Liver (tissue), 9 donors: Measurements from ENCODE around the gene TJP1. TPM values are rescaled to one million over a fixed set of nuclear protein-coding genes. Genes with fewer than 3 reads are reported as not detected.

Experiments
- DNase-seq: peaks from one replicate; pipeline ENCODE4 v3.0.0-alpha.2; 2017; ENCODE audit warnings: low spot score
- H3K27ac ChIP-seq, 2 donors: one replicate each; pipeline ENCODE4 v1.7.0; 2013; ENCODE audit warnings: inconsistent platforms in 2 of 2, low read length in 2 of 2, control low read depth in 1 of 2, low read depth in 1 of 2, mild to moderate bottlenecking in 1 of 2
- H3K27me3 ChIP-seq, 4 donors: one replicate each; pipeline versions ENCODE4 v1.6.1 to v1.7.0; 2013; ENCODE audit warnings: low read length in 3 of 4, inconsistent platforms in 1 of 4, mild to moderate bottlenecking in 1 of 4, moderate library complexity in 1 of 4; ENCODE audit not compliant: control insufficient read depth in 4 of 4, insufficient read depth in 4 of 4
- H3K36me3 ChIP-seq, 4 donors: one replicate each; pipeline versions ENCODE4 v1.6.1 to v1.7.0; 2013; ENCODE audit warnings: low read length in 3 of 4, mild to moderate bottlenecking in 3 of 4, low read depth in 1 of 4, moderate library complexity in 1 of 4; ENCODE audit not compliant: control insufficient read depth in 4 of 4, insufficient read depth in 3 of 4
- H3K4me1 ChIP-seq, 4 donors: one replicate each; pipeline versions ENCODE4 v1.6.1 to v1.7.0; 2013; ENCODE audit warnings: low read length in 3 of 4, mild to moderate bottlenecking in 3 of 4, moderate library complexity in 1 of 4; ENCODE audit not compliant: control insufficient read depth in 4 of 4, insufficient read depth in 4 of 4
- H3K4me3 ChIP-seq, 3 donors: one replicate each; pipeline versions ENCODE4 v1.6.1 to v1.7.0; 2013; ENCODE audit warnings: low read length in 3 of 3, control low read depth in 1 of 3, low read depth in 1 of 3, mild to moderate bottlenecking in 1 of 3
- H3K9ac ChIP-seq, 2 donors: one replicate each; pipeline ENCODE4 v1.7.0; 2013; ENCODE audit warnings: low read length in 2 of 2, mild to moderate bottlenecking in 2 of 2, moderate library complexity in 2 of 2, control low read depth in 1 of 2, low read depth in 1 of 2
- H3K9me3 ChIP-seq, 4 donors: one replicate each; pipeline versions ENCODE4 v1.6.1 to v1.7.0; 2013; ENCODE audit warnings: low read length in 3 of 4; ENCODE audit not compliant: control insufficient read depth in 4 of 4
- ATF3 ChIP-seq: IDR thresholded peaks from 2 replicates; pipeline ENCODE4 v1.6.1; 2016; ENCODE audit warnings: antibody characterized with exemption
- EGR1 ChIP-seq, 2 donors: IDR thresholded peaks; 2 replicates each; pipeline ENCODE4 v1.6.1; 2016 to 2018; ENCODE audit warnings: antibody characterized with exemption in 2 of 2, low read depth in 2 of 2
- FOXA1 ChIP-seq: IDR thresholded peaks from 2 replicates; pipeline ENCODE4 v1.6.1; 2016; ENCODE audit warnings: antibody characterized with exemption
- FOXA2 ChIP-seq: IDR thresholded peaks from 2 replicates; pipeline ENCODE4 v1.6.1; 2016; ENCODE audit warnings: antibody characterized with exemption
- GABPA ChIP-seq, 2 donors: IDR thresholded peaks in 1 of 2; conservative IDR thresholded peaks in 1 of 2; 2 replicates each; pipeline ENCODE4 v1.6.1; 2016; ENCODE audit warnings: antibody characterized with exemption in 2 of 2, mild to moderate bottlenecking in 1 of 2, moderate library complexity in 1 of 2
- HNF4A ChIP-seq, 2 donors: conservative IDR thresholded peaks; 2 replicates each; pipeline ENCODE4 v1.6.1; 2016; ENCODE audit warnings: antibody characterized with exemption in 2 of 2, mild to moderate bottlenecking in 2 of 2
- HNF4G ChIP-seq: IDR thresholded peaks from 2 replicates; pipeline ENCODE4 v1.6.1; 2016; ENCODE audit warnings: antibody characterized with exemption
- JUND ChIP-seq, 2 donors: IDR thresholded peaks; 2 replicates each; pipeline ENCODE4 v1.6.1; 2016; ENCODE audit warnings: antibody characterized with exemption in 2 of 2
- NR2F2 ChIP-seq: IDR thresholded peaks from 2 replicates; pipeline ENCODE4 v1.6.1; 2016; ENCODE audit warnings: antibody characterized with exemption
- RAD21 ChIP-seq, 2 donors: IDR thresholded peaks; 2 replicates each; pipeline ENCODE4 v1.6.1; 2016; ENCODE audit warnings: antibody characterized with exemption in 2 of 2, mild to moderate bottlenecking in 2 of 2
- RXRA ChIP-seq, 2 donors: IDR thresholded peaks; 2 replicates each; pipeline ENCODE4 v1.6.1; 2017 to 2018; ENCODE audit warnings: antibody characterized with exemption in 2 of 2, mild to moderate bottlenecking in 1 of 2
- SP1 ChIP-seq: IDR thresholded peaks from 2 replicates; pipeline ENCODE4 v1.6.1; 2018; ENCODE audit warnings: antibody characterized with exemption, mild to moderate bottlenecking
- TAF1 ChIP-seq: conservative IDR thresholded peaks from 2 replicates; pipeline ENCODE4 v1.6.1; 2016; ENCODE audit warnings: antibody characterized with exemption, mild to moderate bottlenecking
- YY1 ChIP-seq: IDR thresholded peaks from 2 replicates; pipeline ENCODE4 v1.6.1; 2016; ENCODE audit warnings: antibody characterized with exemption, mild to moderate bottlenecking
- WGBS: extraction: QIAGEN DNeasy Blood & Tissue Kit; methylation state at CpG from one replicate; pipeline ENCODE4 v1.1.7; 2013; 5-methylcytosine and 5-hydroxymethylcytosine counted together
- polyA plus RNA-seq, 2 donors: library from polyadenylated mRNA; stranded (reverse) in 1 of 2; unstranded in 1 of 2; fragments of 200-250 nt in 1 of 2; fragments of >200 nt in 1 of 2; fragmentation: Nextera tagmentation in 1 of 2; extraction: Ambion mirVana in 1 of 2; gene quantifications; one replicate each; pipeline versions ENCODE4 v1.2.1 to v1.2.3, GENCODE V29; 2013 to 2015
- total RNA-seq, 2 donors: library from RNA; depleted of rRNA; stranded (reverse); fragments of >200 nt; gene quantifications; one replicate each; pipeline ENCODE4 v1.2.3, GENCODE V29; 2014
- TF ChIP-seq, protein P1 (sequence below): IDR thresholded peaks from 2 replicates; pipeline ENCODE4 v1.6.1; 2016; ENCODE audit warnings: antibody characterized with exemption
- TF ChIP-seq, protein P2 (sequence below): fragments of 150-350 bp; IDR thresholded peaks from 2 replicates; pipeline ENCODE4 v1.5.1; 2017; ENCODE audit warnings: improper control_type of control experiment, low read depth, low read length; ENCODE audit not compliant: missing input control
- TF ChIP-seq, protein P3 (sequence below): IDR thresholded peaks from 2 replicates; pipeline ENCODE4 v1.6.1; 2016; ENCODE audit warnings: antibody characterized with exemption
- TF ChIP-seq, protein P4 (sequence below): IDR thresholded peaks from 2 replicates; pipeline ENCODE4 v1.6.1; 2016; ENCODE audit warnings: antibody characterized with exemption, mild to moderate bottlenecking
- donor health status: healthy.
- donor health status: healthy.
- donor health status: healthy.
- donor health status: healthy.
- donor health status: healthy.

The TJP1 gene
- total and polyA plus RNA-seq, 4 donors: 12.6 to 40.4 (median 16.9) TPM

DNA sequence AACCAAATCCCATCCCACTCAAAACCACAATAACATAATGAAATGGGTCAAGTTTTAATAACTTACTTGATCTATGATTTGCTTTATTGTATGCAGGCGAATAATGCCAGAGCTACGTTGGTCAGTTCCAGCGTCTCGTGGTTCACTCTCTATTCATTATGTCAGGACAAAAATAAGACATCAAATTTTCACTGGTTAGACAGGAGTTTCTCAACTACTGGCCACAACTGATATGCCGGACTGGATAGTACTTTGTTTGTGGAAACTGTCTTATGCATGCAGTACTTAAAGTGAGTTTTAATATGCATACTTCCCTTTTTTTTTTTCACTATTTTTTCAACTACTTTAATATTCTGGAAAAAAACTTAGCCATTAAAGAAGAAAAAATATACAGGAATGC, 94.4 kb downstream of the TJP1 start:
- WGBS: 96% methylated on average over 5 of the region's 5 CpGs
- Histone ChIP-seq H3K4me3 (no peak overlapping the region), H3K27ac (no peak overlapping the region), H3K9ac (no peak overlapping the region), H3K4me1 (peaks cover 0 to 12% (median 10%) of the 10 kb centered on the region in 4 donors), H3K9me3 (no peaks in the 10 kb centered on the region), H3K36me3 (peaks cover 3 to 21% (median 19%) of the 10 kb centered on the region in 4 donors), H3K27me3 (no peaks in the 10 kb centered on the region)
- DNase-seq: no peak
- TF ChIP-seq ATF3 (no peak), FOXA1 (no peak), RXRA (IDR thresholded peaks at IDR 0.05) (no peak), YY1 (no peak), TAF1 (no peak), GABPA (IDR thresholded peaks at IDR 0.05 in 1 of 2, conservative IDR thresholded peaks at IDR 0.05 in 1 of 2) (no peak), FOXA2 (no peak), HNF4A (conservative IDR thresholded peaks at IDR 0.05) (no peak), RAD21 (IDR thresholded peaks at IDR 0.05) (no peak)
- TF ChIP-seq, protein P1, sequence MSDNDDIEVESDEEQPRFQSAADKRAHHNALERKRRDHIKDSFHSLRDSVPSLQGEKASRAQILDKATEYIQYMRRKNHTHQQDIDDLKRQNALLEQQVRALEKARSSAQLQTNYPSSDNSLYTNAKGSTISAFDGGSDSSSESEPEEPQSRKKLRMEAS: no peak

- Histone ChIP-seq H3K36me3 (peaks cover 3 to 21% (median 18%) of the 10 kb centered on the region in 4 donors), H3K9ac (no peak overlapping the region), H3K4me3 (no peak overlapping the region), H3K27me3 (no peaks in the 10 kb centered on the region), H3K27ac (no peak overlapping the region), H3K4me1 (peaks cover 0 to 12% (median 10%) of the 10 kb centered on the region in 4 donors), H3K9me3 (peaks cover 0 to 7% (median 4%) of the 10 kb centered on the region in 4 donors)
- WGBS: 95% methylated on average over 7 of the region's 7 CpGs
- DNase-seq: no peak
- no peak for TF ChIP-seq EGR1 (IDR thresholded peaks at IDR 0.05; ENCODE audit: low read depth in 2 of 2)
- TF ChIP-seq JUND (IDR thresholded peaks at IDR 0.05): no peak
- TF ChIP-seq ATF3: no peak
- no peak for TF ChIP-seq YY1
- no peak for TF ChIP-seq FOXA1
- TF ChIP-seq, protein P1: no peak
- TF ChIP-seq, protein P2, sequence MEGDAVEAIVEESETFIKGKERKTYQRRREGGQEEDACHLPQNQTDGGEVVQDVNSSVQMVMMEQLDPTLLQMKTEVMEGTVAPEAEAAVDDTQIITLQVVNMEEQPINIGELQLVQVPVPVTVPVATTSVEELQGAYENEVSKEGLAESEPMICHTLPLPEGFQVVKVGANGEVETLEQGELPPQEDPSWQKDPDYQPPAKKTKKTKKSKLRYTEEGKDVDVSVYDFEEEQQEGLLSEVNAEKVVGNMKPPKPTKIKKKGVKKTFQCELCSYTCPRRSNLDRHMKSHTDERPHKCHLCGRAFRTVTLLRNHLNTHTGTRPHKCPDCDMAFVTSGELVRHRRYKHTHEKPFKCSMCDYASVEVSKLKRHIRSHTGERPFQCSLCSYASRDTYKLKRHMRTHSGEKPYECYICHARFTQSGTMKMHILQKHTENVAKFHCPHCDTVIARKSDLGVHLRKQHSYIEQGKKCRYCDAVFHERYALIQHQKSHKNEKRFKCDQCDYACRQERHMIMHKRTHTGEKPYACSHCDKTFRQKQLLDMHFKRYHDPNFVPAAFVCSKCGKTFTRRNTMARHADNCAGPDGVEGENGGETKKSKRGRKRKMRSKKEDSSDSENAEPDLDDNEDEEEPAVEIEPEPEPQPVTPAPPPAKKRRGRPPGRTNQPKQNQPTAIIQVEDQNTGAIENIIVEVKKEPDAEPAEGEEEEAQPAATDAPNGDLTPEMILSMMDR: no peak
- TF ChIP-seq RAD21 (IDR thresholded peaks at IDR 0.05): no peak
- TF ChIP-seq RXRA (IDR thresholded peaks at IDR 0.05): no peak
- no peak for TF ChIP-seq GABPA (IDR thresholded peaks at IDR 0.05 in 1 of 2, conservative IDR thresholded peaks at IDR 0.05 in 1 of 2)
- TF ChIP-seq, protein P3, sequence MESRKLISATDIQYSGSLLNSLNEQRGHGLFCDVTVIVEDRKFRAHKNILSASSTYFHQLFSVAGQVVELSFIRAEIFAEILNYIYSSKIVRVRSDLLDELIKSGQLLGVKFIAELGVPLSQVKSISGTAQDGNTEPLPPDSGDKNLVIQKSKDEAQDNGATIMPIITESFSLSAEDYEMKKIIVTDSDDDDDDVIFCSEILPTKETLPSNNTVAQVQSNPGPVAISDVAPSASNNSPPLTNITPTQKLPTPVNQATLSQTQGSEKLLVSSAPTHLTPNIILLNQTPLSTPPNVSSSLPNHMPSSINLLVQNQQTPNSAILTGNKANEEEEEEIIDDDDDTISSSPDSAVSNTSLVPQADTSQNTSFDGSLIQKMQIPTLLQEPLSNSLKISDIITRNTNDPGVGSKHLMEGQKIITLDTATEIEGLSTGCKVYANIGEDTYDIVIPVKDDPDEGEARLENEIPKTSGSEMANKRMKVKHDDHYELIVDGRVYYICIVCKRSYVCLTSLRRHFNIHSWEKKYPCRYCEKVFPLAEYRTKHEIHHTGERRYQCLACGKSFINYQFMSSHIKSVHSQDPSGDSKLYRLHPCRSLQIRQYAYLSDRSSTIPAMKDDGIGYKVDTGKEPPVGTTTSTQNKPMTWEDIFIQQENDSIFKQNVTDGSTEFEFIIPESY: no peak
- no peak for TF ChIP-seq NR2F2
- TF ChIP-seq FOXA2: no peak
- TF ChIP-seq, protein P4, sequence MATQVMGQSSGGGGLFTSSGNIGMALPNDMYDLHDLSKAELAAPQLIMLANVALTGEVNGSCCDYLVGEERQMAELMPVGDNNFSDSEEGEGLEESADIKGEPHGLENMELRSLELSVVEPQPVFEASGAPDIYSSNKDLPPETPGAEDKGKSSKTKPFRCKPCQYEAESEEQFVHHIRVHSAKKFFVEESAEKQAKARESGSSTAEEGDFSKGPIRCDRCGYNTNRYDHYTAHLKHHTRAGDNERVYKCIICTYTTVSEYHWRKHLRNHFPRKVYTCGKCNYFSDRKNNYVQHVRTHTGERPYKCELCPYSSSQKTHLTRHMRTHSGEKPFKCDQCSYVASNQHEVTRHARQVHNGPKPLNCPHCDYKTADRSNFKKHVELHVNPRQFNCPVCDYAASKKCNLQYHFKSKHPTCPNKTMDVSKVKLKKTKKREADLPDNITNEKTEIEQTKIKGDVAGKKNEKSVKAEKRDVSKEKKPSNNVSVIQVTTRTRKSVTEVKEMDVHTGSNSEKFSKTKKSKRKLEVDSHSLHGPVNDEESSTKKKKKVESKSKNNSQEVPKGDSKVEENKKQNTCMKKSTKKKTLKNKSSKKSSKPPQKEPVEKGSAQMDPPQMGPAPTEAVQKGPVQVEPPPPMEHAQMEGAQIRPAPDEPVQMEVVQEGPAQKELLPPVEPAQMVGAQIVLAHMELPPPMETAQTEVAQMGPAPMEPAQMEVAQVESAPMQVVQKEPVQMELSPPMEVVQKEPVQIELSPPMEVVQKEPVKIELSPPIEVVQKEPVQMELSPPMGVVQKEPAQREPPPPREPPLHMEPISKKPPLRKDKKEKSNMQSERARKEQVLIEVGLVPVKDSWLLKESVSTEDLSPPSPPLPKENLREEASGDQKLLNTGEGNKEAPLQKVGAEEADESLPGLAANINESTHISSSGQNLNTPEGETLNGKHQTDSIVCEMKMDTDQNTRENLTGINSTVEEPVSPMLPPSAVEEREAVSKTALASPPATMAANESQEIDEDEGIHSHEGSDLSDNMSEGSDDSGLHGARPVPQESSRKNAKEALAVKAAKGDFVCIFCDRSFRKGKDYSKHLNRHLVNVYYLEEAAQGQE: no peak
- no peak for TF ChIP-seq SP1
- TF ChIP-seq HNF4A (conservative IDR thresholded peaks at IDR 0.05): no peak
- TF ChIP-seq HNF4G: no peak
Measured at GRCh38 chr15:29726553-29726952, 95.7 kb downstream of the TJP1 start.
